MM.1S (cell line): ENCODE measurements around the gene EFNB3.

Experiments
- DNase-seq: peaks from one replicate; pipeline ENCODE4 v3.0.0-alpha.2; 2015
- H2AFZ ChIP-seq: fragments of 300-600 bp; sonication (generic); 2 replicates; pipeline ENCODE4 v1.6.0; 2016; ENCODE audit warnings: antibody characterized with exemption, low read length
- H3F3A ChIP-seq: fragments of 300-600 bp; sonication (generic); 2 replicates; pipeline ENCODE4 v1.6.1; 2016; ENCODE audit warnings: mild to moderate bottlenecking, antibody characterized with exemption, low read length, moderate library complexity, mixed read lengths; ENCODE audit not compliant: insufficient read depth
- H3K27ac ChIP-seq: fragments of 300-600 bp; sonication (generic); 2 replicates; pipeline ENCODE4 v1.5.1; 2016; ENCODE audit warnings: mild to moderate bottlenecking, low read length
- H3K27me3 ChIP-seq: fragments of 300-600 bp; sonication (generic); replicated peaks from 2 replicates; pipeline ENCODE4 v1.6.0; 2016; ENCODE audit warnings: low read length; ENCODE audit not compliant: insufficient read depth
- H3K36me3 ChIP-seq: fragments of 300-600 bp; sonication (generic); replicated peaks from 2 replicates; pipeline ENCODE4 v1.6.1; 2016; ENCODE audit warnings: mild to moderate bottlenecking, low read length, mixed read lengths; ENCODE audit not compliant: insufficient read depth
- H3K4me1 ChIP-seq: fragments of 300-600 bp; sonication (generic); 2 replicates; pipeline ENCODE4 v1.6.1; 2016; ENCODE audit warnings: low read length, mixed read lengths
- H3K4me2 ChIP-seq: fragments of 300-600 bp; sonication (generic); 2 replicates; pipeline ENCODE4 v1.6.0; 2016; ENCODE audit warnings: low read depth, low read length
- H3K4me3 ChIP-seq: fragments of 300-600 bp; sonication (generic); 2 replicates; pipeline ENCODE4 v1.5.1; 2016; ENCODE audit warnings: low read length, mixed read lengths
- H3K79me2 ChIP-seq: fragments of 300-600 bp; sonication (generic); 2 replicates; pipeline ENCODE4 v1.6.1; 2016; ENCODE audit warnings: mixed run types, low read length, mixed read lengths
- H3K9ac ChIP-seq: fragments of 300-600 bp; sonication (generic); 2 replicates; pipeline ENCODE4 v1.6.1; 2016; ENCODE audit warnings: low read length, mixed read lengths
- H3K9me2 ChIP-seq: fragments of 300-600 bp; sonication (generic); replicated peaks from 2 replicates; pipeline ENCODE4 v1.6.1; 2016; ENCODE audit warnings: mild to moderate bottlenecking, low read length, mixed read lengths; ENCODE audit not compliant: insufficient read depth
- H3K9me3 ChIP-seq: fragments of 300-600 bp; sonication (generic); replicated peaks from 2 replicates; pipeline ENCODE4 v1.6.1; 2016; ENCODE audit warnings: mild to moderate bottlenecking, low read length, mixed read lengths; ENCODE audit not compliant: insufficient read depth
- H4K20me1 ChIP-seq: fragments of 300-600 bp; sonication (generic); 2 replicates; pipeline ENCODE4 v1.6.1; 2016; ENCODE audit warnings: mild to moderate bottlenecking, low read length, moderate library complexity, mixed read lengths; ENCODE audit not compliant: insufficient read depth
- EZH2 ChIP-seq: fragments of 300-600 bp; sonication (generic); optimal IDR thresholded peaks from 2 replicates; pipeline ENCODE3; 2017; ENCODE audit warnings: low read depth, mild to moderate bottlenecking, antibody characterized with exemption, low read length, mixed read lengths
- EZH2phosphoT487 ChIP-seq: fragments of 300-600 bp; sonication (generic); IDR thresholded peaks from 2 replicates; pipeline ENCODE4 v1.6.1; 2018; ENCODE audit warnings: antibody characterized with exemption, low read length
- TF ChIP-seq, protein P1 (sequence below): fragments of 300-600 bp; sonication (generic); IDR thresholded peaks from 2 replicates; pipeline ENCODE4 v1.5.1; 2016; ENCODE audit warnings: antibody characterized with exemption, low read length, mixed read lengths

EFNB3 gene

GRCh38 chr17:7704601-7705268, at the start of gene EFNB3:
Gene EFNB3 (plus strand): TSS chr17:7705202. CDS start chr17:7705599, 397 bp downstream.
- DNase-seq, result no peak
- H2AFZ ChIP-seq, result no peak within 1 kb of the TSS

DNA sequence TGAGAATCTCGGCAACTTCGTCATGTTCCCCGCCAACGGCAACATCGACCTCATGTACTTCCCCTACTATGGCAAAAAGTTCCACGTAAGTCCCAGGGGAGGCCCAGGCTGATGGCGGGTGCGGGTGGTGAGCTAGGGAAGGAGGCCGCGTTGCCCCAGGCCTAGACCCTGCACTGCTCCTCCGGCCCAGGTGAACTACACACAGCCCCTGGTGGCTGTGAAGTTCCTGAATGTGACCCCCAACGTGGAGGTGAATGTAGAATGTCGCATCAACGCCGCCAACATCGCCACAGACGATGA, 49.5 kb upstream of the EFNB3 start:
- no peak for TF ChIP-seq EZH2phosphoT487
- TF ChIP-seq, protein P1, sequence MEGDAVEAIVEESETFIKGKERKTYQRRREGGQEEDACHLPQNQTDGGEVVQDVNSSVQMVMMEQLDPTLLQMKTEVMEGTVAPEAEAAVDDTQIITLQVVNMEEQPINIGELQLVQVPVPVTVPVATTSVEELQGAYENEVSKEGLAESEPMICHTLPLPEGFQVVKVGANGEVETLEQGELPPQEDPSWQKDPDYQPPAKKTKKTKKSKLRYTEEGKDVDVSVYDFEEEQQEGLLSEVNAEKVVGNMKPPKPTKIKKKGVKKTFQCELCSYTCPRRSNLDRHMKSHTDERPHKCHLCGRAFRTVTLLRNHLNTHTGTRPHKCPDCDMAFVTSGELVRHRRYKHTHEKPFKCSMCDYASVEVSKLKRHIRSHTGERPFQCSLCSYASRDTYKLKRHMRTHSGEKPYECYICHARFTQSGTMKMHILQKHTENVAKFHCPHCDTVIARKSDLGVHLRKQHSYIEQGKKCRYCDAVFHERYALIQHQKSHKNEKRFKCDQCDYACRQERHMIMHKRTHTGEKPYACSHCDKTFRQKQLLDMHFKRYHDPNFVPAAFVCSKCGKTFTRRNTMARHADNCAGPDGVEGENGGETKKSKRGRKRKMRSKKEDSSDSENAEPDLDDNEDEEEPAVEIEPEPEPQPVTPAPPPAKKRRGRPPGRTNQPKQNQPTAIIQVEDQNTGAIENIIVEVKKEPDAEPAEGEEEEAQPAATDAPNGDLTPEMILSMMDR, result no peak
- TF ChIP-seq EZH2, result no peak
- H3K27ac ChIP-seq, result no peak overlapping the region
- H3K79me2 ChIP-seq, result no peaks in the 10 kb centered on the region
- no peak for DNase-seq
- no peak overlapping the region for H3K4me3 ChIP-seq
- H2AFZ ChIP-seq, result no peak overlapping the region
- H3K9ac ChIP-seq, result no peak overlapping the region
- no peaks in the 10 kb centered on the region for H3K4me1 ChIP-seq
- peaks cover 49% of the 10 kb centered on the region for H3K27me3 ChIP-seq
- H3K9me2 ChIP-seq, result no peaks in the 10 kb centered on the region
- no peaks in the 10 kb centered on the region for H3F3A ChIP-seq
- H3K36me3 ChIP-seq, result no peaks in the 10 kb centered on the region
- H4K20me1 ChIP-seq, result no peaks in the 10 kb centered on the region
- no peak overlapping the region for H3K4me2 ChIP-seq
- no peaks in the 10 kb centered on the region for H3K9me3 ChIP-seq

More at GRCh38 chr17:7704601-7705268, at the start of gene EFNB3:
- no peaks in the 10 kb centered on the region for H3K9me3 ChIP-seq
- H3K27me3 ChIP-seq, result peaks cover 56% of the 10 kb centered on the region
- TF ChIP-seq, protein P1, result no peak
- no peak for TF ChIP-seq EZH2phosphoT487
- TF ChIP-seq EZH2, result no peak
- H3K79me2 ChIP-seq, result no peaks in the 10 kb centered on the region
- no peaks in the 10 kb centered on the region for H3K36me3 ChIP-seq
- no peaks in the 10 kb centered on the region for H4K20me1 ChIP-seq
- no peaks in the 10 kb centered on the region for H3K4me1 ChIP-seq
- no peaks in the 10 kb centered on the region for H3K9me2 ChIP-seq
- H3K9ac ChIP-seq, result no peak within 1 kb of the TSS
- no peak within 1 kb of the TSS for H3K4me3 ChIP-seq
- H3F3A ChIP-seq, result no peaks in the 10 kb centered on the region
- H3K4me2 ChIP-seq, result no peak within 1 kb of the TSS
- no peak within 1 kb of the TSS for H3K27ac ChIP-seq

- Histone ChIP-seq H3K9me2 (no peaks in the 10 kb centered on the region), H3K79me2 (no peaks in the 10 kb centered on the region), H3K9ac (no peak overlapping the region), H3F3A (no peaks in the 10 kb centered on the region), H3K36me3 (no peaks in the 10 kb centered on the region), H4K20me1 (no peaks in the 10 kb centered on the region), H3K27me3 (peaks cover 37% of the 10 kb centered on the region), H2AFZ (no peak overlapping the region), H3K27ac (no peak overlapping the region), H3K9me3 (no peaks in the 10 kb centered on the region), H3K4me2 (no peak overlapping the region), H3K4me3 (no peak overlapping the region), H3K4me1 (no peaks in the 10 kb centered on the region)
- no peak for DNase-seq
- no peak for TF ChIP-seq EZH2
- TF ChIP-seq, protein P1, result no peak
- TF ChIP-seq EZH2phosphoT487, result no peak
Measured at GRCh38 chr17:7656958-7657609, 47.9 kb upstream of the EFNB3 start.
